Measurements from ENCODE around the gene XRN2.

DNA sequence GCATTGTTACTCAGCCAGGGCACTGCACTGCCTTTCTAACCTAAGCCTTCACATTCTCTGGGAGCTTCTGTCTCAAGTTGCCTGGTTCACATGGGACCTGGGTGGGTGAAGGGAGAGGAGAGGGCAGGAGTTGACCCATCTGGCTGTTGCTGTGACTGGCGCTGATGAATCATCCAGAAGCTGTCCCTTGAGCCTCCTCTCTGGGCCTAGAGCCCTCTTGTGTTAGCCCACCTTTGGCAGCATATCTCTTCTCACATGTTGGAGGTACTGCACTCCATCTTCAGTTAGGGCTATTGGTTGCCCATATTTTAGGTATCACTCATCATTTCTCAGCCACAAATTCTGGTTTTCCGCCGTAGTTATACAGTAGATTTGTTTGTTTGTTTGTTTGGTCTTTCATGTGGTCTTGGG, 19.8 kb downstream of the XRN2 start:
- no peak for TF ChIP-seq CTCF (IDR thresholded peaks at IDR 0.05)
- TF ChIP-seq EP300 (IDR thresholded peaks at IDR 0.05), result no peak

All from stomach (tissue), 4 donors.